Karpas-422 (cell line): Measurements from ENCODE around the gene BAD. TPM values are rescaled to one million over a fixed set of nuclear protein-coding genes. Genes with fewer than 3 reads are reported as not detected.
A peak's percentile ranks its signal among the peaks of the same experiment; 100 is the strongest.

ENCODE experiments used
- DNase-seq: peaks from one replicate; pipeline ENCODE4 v3.0.0-alpha.2; 2015
- H2AFZ ChIP-seq: fragments of 200-600 bp; sonication (generic); 2 replicates; pipeline ENCODE4 v1.6.1; 2014; ENCODE audit warnings: antibody characterized with exemption, low read length, mixed read lengths
- H3K27ac ChIP-seq: fragments of 200-600 bp; sonication (generic); 2 replicates; pipeline ENCODE4 v1.5.1; 2014; ENCODE audit warnings: mild to moderate bottlenecking, low read length, moderate library complexity
- H3K27me3 ChIP-seq: fragments of 200-600 bp; sonication (generic); 2 replicates; pipeline ENCODE4 v1.6.1; 2014; ENCODE audit warnings: low read length, mixed read lengths
- H3K36me3 ChIP-seq: fragments of 200-600 bp; sonication (generic); 2 replicates; pipeline ENCODE4 v1.6.1; 2014; ENCODE audit warnings: low read length, mixed read lengths; ENCODE audit not compliant: insufficient read depth
- H3K4me1 ChIP-seq: fragments of 200-600 bp; sonication (generic); 2 replicates; pipeline ENCODE4 v1.6.1; 2014; ENCODE audit warnings: mild to moderate bottlenecking, low read length, mixed read lengths
- H3K4me2 ChIP-seq: fragments of 200-600 bp; sonication (generic); 2 replicates; pipeline ENCODE4 v1.6.1; 2014; ENCODE audit warnings: low read length, low read depth, mild to moderate bottlenecking; ENCODE audit not compliant: poor library complexity, severe bottlenecking
- H3K4me3 ChIP-seq: fragments of 200-600 bp; sonication (generic); 2 replicates; pipeline ENCODE4 v1.5.1; 2014; ENCODE audit warnings: mild to moderate bottlenecking, antibody characterized with exemption, low read length, mixed read lengths
- H3K79me2 ChIP-seq: fragments of 200-600 bp; sonication (generic); 2 replicates; pipeline ENCODE4 v1.6.1; 2014; ENCODE audit warnings: mild to moderate bottlenecking, low read length, mixed read lengths
- H3K9ac ChIP-seq: fragments of 200-600 bp; sonication (generic); 2 replicates; pipeline ENCODE4 v1.6.0; 2014; ENCODE audit warnings: low read length
- H3K9me2 ChIP-seq: fragments of 200-600 bp; sonication (generic), shearing (Covaris generic); replicated peaks from 2 replicates; pipeline ENCODE4 v1.6.0; 2014; ENCODE audit warnings: mild to moderate bottlenecking, low read length, moderate library complexity; ENCODE audit not compliant: insufficient read depth
- H3K9me3 ChIP-seq: fragments of 300-700, 200-600 bp; sonication (generic); 2 replicates; pipeline ENCODE4 v1.6.1; 2014; ENCODE audit warnings: low read length, mixed read lengths
- H4K20me1 ChIP-seq: fragments of 200-600 bp; sonication (generic); 2 replicates; pipeline ENCODE4 v1.6.1; 2014; ENCODE audit warnings: mild to moderate bottlenecking, antibody characterized with exemption, low read length, low read depth; ENCODE audit not compliant: insufficient read depth
- total RNA-seq: library from RNA; depleted of rRNA; stranded (reverse); fragments of >200 nt; shearing (Covaris generic); gene quantifications from 2 replicates; pipeline ENCODE4 v1.2.3, GENCODE V29; 2014; ENCODE audit warnings: low replicate concordance

Gene BAD
- total RNA-seq, 1 experiment from 2014 or later: 45.3 TPM

DNA sequence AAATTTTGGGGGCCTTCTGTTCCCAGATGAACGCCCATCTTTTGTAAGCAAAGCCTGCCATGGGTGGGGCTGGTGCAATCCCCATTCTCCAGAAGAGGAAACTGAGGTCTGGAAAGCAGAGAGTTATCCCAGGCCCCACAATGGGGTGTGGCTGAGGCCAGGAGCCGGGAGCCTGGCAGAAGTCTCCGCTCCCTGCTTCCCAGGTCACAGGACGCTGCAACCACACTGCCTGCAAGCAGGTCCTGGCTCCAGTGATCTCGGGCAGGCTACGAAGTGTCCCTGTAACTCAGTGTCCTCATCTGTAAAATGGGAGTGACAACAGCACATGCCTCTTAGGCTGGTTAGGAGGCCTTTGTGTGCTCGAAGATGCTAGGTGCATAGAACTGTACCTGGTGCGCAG is 31.4 kb downstream of the BAD start:
- no peaks in the 10 kb centered on the region for H3K9me2 ChIP-seq
- H3K27me3 ChIP-seq: no peaks in the 10 kb centered on the region
- H3K4me1 ChIP-seq: peaks cover 29% of the 10 kb centered on the region
- no peak overlapping the region for H3K27ac ChIP-seq
- H3K4me2 ChIP-seq: peak overlapping the region; percentile 99
- no peak overlapping the region for H2AFZ ChIP-seq
- no peaks in the 10 kb centered on the region for H4K20me1 ChIP-seq
- DNase-seq: no peak
- H3K9me3 ChIP-seq: no peaks in the 10 kb centered on the region
- H3K36me3 ChIP-seq: no peaks in the 10 kb centered on the region
- no peak overlapping the region for H3K9ac ChIP-seq
- peak overlapping the region; percentile 95; the same call in 1 of the 2 replicates for H3K4me3 ChIP-seq
- H3K79me2 ChIP-seq: peaks cover 7% of the 10 kb centered on the region; the same call in 1 of the 2 replicates

DNA sequence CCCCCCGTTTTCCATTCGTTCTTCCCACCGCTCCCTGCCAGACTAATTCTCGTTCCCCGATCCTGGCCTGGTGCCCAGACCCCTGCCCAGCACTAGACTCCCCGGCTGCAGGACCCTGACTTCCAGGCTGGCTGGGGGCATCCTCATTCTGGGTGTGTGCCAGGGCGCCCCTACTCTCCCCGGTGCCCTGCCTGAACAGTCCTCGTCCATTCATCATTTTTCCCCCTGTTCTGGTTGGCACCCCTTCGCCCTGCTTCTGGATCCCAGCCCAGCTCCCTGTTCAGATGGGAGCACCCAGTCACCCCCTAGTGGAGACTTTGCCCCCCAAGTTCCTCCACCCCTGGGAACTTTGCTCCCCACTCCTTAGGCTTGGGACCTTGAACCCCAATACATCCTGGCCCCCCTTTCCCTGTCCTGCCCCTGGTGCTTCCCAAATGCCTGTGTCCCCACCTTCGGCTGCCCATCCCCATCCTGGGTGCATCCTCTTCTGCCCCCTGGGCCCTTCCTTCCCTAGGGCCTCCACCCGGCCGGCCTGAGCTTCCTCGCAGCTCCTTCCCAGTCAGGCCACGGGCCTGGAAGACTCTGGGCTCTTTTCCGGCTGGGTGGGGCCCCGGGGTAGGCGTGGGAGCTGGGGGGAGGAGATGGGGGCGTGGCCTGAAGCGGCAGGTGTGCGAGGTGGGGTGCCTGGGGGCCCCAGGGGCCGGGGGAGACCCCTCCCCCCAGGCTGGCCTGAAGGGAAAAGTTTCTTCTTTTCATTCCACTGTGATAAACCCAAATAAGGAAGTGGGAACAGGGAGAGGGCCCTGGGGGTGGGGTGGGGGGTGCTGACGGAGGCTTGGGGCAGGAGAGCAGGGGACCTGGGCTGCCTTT is 32.2 kb downstream of the BAD start:
- H3K4me3 ChIP-seq: peak overlapping the region; percentile 95
- H3K9me2 ChIP-seq: no peaks in the 10 kb centered on the region
- peaks cover 36% of the 10 kb centered on the region for H3K4me1 ChIP-seq
- peak; percentile 70 for DNase-seq
- H4K20me1 ChIP-seq: no peaks in the 10 kb centered on the region
- H3K27me3 ChIP-seq: no peaks in the 10 kb centered on the region
- H3K9me3 ChIP-seq: no peaks in the 10 kb centered on the region
- no peak overlapping the region for H3K27ac ChIP-seq
- peak overlapping the region; percentile 83 for H3K9ac ChIP-seq
- H3K36me3 ChIP-seq: no peaks in the 10 kb centered on the region
- H3K4me2 ChIP-seq: peak overlapping the region; percentile 99
- H3K79me2 ChIP-seq: peaks cover 7% of the 10 kb centered on the region; the same call in 1 of the 2 replicates
- H2AFZ ChIP-seq: peak overlapping the region; percentile 50; the same call in 1 of the 2 replicates

DNA sequence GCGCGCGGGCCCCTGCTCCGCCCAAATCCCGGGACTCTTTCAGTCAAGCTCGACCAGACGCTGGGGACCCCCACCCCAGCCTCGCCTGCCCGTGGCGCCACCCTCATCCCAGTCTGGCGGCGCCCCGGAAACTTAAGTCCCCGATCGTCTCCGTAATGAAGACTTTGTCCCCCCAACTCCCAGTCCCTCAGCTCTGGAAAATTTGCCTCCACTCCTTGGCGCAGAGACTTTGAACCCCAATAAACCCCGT is 32.8 kb downstream of the BAD start:
- Histone ChIP-seq H3K4me3 (peak overlapping the region; percentile 95), H4K20me1 (no peaks in the 10 kb centered on the region), H3K9me3 (no peaks in the 10 kb centered on the region), H3K9ac (peak overlapping the region; percentile 83), H3K4me1 (peaks cover 41% of the 10 kb centered on the region), H2AFZ (no peak overlapping the region), H3K79me2 (peaks cover 7% of the 10 kb centered on the region; the same call in 1 of the 2 replicates), H3K27ac (no peak overlapping the region), H3K9me2 (no peaks in the 10 kb centered on the region), H3K27me3 (no peaks in the 10 kb centered on the region), H3K36me3 (no peaks in the 10 kb centered on the region), H3K4me2 (peak overlapping the region; percentile 99)
- DNase-seq: no peak

DNA sequence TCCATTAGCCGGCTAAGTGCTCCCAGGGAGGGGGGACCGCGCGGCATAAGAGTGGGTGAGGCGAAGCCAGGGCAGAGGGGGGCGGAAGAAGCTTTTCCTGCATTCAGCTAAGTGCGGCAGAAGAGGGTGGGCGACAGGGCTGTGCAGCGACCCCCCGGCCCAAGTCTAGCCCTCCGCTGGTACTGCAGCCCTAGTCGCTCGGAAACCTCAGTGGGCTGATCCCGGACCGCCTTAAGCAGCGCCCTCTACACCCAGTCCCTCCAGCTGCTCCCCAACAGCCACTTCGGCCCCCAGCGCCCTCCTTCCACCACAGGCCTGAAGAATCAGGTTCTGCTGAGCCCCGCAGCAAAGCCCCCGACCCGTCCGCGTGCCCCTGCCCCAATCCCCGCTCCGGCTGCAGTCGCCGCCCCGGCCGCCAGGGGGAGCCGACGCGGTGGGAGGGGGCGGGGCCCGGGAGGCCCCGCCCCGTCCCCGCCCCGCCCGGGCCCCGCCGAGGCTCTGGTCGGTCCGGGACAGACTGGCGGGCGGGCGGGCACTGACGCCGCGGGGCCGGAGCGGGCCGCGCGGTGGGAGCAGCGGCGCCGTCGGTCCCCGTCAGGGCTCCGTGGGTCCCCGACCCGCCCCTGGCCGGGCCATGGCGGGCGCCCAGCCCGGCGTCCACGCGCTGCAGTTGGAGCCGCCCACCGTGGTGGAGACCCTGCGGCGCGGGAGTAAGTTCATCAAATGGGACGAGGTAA is 33.3 kb downstream of the BAD start, which contains the start of gene PLCB3:
Gene PLCB3 (plus strand): TSS at position 515 of the 737 bp plus-strand sequence. CDS start 120 bp downstream, at position 635.
- Histone ChIP-seq H3K9ac (peak within 1 kb of the TSS; percentile 83), H3K9me3 (no peaks in the 10 kb centered on the region), H3K79me2 (peaks cover 9% of the 10 kb centered on the region), H2AFZ (peak within 1 kb of the TSS; percentile 86), H3K4me1 (peaks cover 41% of the 10 kb centered on the region), H4K20me1 (no peaks in the 10 kb centered on the region), H3K27ac (no peak within 1 kb of the TSS), H3K9me2 (no peaks in the 10 kb centered on the region), H3K27me3 (no peaks in the 10 kb centered on the region), H3K4me3 (peak within 1 kb of the TSS; percentile 95), H3K36me3 (no peaks in the 10 kb centered on the region), H3K4me2 (peak within 1 kb of the TSS; percentile 99)
- DNase-seq: peak; percentile 82

DNA sequence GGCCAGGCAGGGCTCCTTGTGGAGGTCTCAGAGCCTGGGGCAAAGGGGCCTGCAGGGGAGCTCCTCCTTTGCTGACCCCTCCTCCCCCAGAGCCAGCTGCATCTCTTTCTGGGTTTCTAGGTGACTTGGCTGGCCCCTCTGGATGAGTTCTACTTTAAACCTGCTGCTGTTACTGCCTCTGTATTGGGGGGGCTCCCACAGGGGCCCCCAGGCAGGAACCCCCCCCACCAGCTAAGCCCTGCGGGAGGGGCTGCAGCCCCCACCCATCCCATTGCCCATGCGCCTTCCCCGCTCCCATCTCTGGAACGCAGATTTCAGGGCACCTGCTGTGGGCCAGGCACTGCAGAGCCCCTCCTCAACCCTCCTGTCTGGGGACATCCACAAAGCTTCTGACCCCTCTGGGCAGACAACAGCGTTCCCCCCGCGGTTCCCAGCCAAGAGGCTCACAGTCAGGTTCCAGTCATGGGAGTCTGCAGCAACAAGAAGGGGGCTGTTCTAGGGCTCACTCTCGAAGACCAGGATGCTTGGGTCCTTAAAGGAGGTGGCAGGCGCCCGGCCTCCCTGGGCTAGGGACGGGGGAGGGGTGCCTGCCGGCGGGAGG is 34.0 kb downstream of the BAD start:
- Histone ChIP-seq H3K4me3 (peak overlapping the region; percentile 95), H4K20me1 (no peaks in the 10 kb centered on the region; the same call in 1 of the 2 replicates), H3K9me3 (no peaks in the 10 kb centered on the region), H3K9ac (peak overlapping the region; percentile 83), H3K9me2 (no peaks in the 10 kb centered on the region), H3K4me2 (peak overlapping the region; percentile 84), H3K4me1 (peaks cover 41% of the 10 kb centered on the region), H3K27ac (no peak overlapping the region), H3K27me3 (no peaks in the 10 kb centered on the region), H3K36me3 (no peaks in the 10 kb centered on the region), H2AFZ (peak overlapping the region; percentile 86), H3K79me2 (peaks cover 15% of the 10 kb centered on the region)
- DNase-seq: no peak

DNA sequence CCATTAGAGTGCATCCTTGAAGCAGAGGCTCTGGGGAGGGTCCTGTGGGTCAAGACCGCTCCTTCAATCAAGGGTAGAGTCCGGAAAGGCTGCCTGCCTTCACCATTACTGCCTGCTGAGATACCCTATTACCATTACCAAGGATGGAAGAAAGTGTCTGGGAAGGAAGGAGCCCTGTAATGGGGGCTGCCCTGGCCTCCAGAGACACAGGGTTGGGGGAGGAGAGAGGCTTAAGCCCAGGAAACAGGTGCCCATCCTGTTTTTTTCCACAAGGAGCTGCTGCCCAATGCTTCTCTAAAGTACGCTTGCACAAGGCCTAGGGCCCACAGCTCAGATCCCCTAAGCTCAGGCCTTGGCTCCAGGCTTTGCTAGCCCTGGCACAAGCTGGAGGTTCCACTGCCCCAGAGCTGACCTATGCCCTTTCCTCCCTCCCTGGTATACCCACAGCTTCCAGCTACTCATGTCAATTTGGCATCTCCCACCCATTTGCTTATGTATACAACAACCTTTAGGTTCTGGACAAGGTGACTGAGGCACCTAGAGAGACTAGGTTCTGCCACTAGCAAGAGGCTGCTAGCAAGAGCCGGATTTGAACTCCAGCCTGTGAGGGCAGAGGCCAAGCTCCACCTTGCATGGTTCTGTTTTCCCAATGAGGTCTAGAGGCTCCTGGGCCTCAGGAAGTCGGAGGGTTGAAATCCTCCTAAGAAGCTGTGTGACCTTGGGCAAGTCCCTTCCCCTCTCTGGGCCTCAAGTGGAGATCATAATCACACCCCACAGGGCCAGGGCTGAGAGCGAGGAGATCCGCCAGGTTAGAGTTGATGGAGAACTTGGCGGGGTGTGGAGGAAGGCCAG is 34.7 kb downstream of the BAD start:
- Histone ChIP-seq H3K4me1 (peaks cover 48% of the 10 kb centered on the region), H2AFZ (no peak overlapping the region), H3K4me2 (no peak overlapping the region), H3K9me2 (no peaks in the 10 kb centered on the region), H3K79me2 (peaks cover 23% of the 10 kb centered on the region), H3K36me3 (no peaks in the 10 kb centered on the region), H4K20me1 (peaks cover 5% of the 10 kb centered on the region; the same call in 1 of the 2 replicates), H3K4me3 (no peak overlapping the region), H3K27me3 (no peaks in the 10 kb centered on the region), H3K9me3 (no peaks in the 10 kb centered on the region), H3K27ac (no peak overlapping the region), H3K9ac (no peak overlapping the region)
- DNase-seq: peak; percentile 40

DNA sequence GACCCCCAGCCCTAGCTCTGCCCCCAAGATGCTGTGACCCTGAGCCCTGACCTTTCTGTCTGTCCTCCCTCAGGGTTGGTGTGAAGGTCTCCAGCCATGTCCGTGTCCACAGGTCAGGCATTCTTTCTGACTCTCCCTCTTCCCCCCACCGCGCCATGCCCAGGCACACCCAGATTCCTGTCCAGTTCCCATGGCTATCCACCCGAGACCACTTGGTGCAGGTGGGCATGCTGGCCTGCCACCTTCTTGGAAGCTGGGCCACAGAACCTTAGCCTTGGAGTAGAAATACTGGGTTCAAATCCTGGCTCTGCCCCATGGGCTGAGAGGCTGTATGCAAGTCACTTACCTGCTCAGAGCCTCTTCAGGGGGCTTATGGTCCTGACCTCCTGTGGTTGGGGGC is 35.4 kb downstream of the BAD start:
- H2AFZ ChIP-seq: no peak overlapping the region
- H3K9me2 ChIP-seq: no peaks in the 10 kb centered on the region
- H3K9ac ChIP-seq: no peak overlapping the region
- no peak overlapping the region for H3K4me2 ChIP-seq
- H3K79me2 ChIP-seq: peaks cover 24% of the 10 kb centered on the region
- no peaks in the 10 kb centered on the region for H3K36me3 ChIP-seq
- peaks cover 6% of the 10 kb centered on the region; the same call in 1 of the 2 replicates for H4K20me1 ChIP-seq
- H3K4me3 ChIP-seq: no peak overlapping the region
- H3K27me3 ChIP-seq: no peaks in the 10 kb centered on the region
- DNase-seq: no peak
- peaks cover 55% of the 10 kb centered on the region for H3K4me1 ChIP-seq
- H3K27ac ChIP-seq: no peak overlapping the region
- H3K9me3 ChIP-seq: no peaks in the 10 kb centered on the region
